Stimulated activated CD4-positive, alpha-beta T cell treated with anti-CD3 and anti-CD28 coated beads, Interleukin-4, amount 100 ng/mL, for 4 hours (primary cell): ENCODE data around the gene QRFP.

Experiments
- DNase-seq, 2 experiments: peaks; one replicate each; pipeline ENCODE4 v3.0.0-alpha.2; 2020

The QRFP gene

GRCh38 chr9:130888146-130888885, 8.3 kb downstream of the QRFP start:
- DNase-seq: no peak

- no peak for DNase-seq
Observed at GRCh38 chr9:130887494-130888144, 9.0 kb downstream of the QRFP start.

GRCh38 chr9:130886981-130887380, 9.6 kb downstream of the QRFP start:
- no peak for DNase-seq

- DNase-seq: no peak
Observed at GRCh38 chr9:130885484-130886375, 10.9 kb downstream of the QRFP start.

- no peak for DNase-seq
Observed at GRCh38 chr9:130884542-130885483, 11.8 kb downstream of the QRFP start.

- DNase-seq: no peak
Observed at GRCh38 chr9:130884111-130884531, 12.5 kb downstream of the QRFP start.

- no peak for DNase-seq
Observed at GRCh38 chr9:130883479-130883878, 13.1 kb downstream of the QRFP start.

- no peak for DNase-seq
Observed at GRCh38 chr9:130882696-130883225, 13.9 kb downstream of the QRFP start.

- DNase-seq: no peak
Observed at GRCh38 chr9:130881516-130881915, 15.1 kb downstream of the QRFP start.

GRCh38 chr9:130880599-130881220, 15.9 kb downstream of the QRFP start:
- DNase-seq: no peak

- no peak for DNase-seq
Observed at GRCh38 chr9:130879863-130880411, 16.7 kb downstream of the QRFP start.

- DNase-seq: no peak
Observed at GRCh38 chr9:130878295-130878694, 18.3 kb downstream of the QRFP start.

GRCh38 chr9:130877300-130877699, 19.3 kb downstream of the QRFP start:
- DNase-seq: no peak

GRCh38 chr9:130874783-130875182, 21.8 kb downstream of the QRFP start:
- no peak for DNase-seq

- no peak for DNase-seq
Observed at GRCh38 chr9:130873966-130874365, 22.6 kb downstream of the QRFP start.

GRCh38 chr9:130872912-130873503, 23.6 kb downstream of the QRFP start:
- DNase-seq: no peak

GRCh38 chr9:130872508-130872907, 24.1 kb downstream of the QRFP start:
- no peak for DNase-seq

- DNase-seq: no peak
Observed at GRCh38 chr9:130872093-130872492, 24.5 kb downstream of the QRFP start.

- DNase-seq: no peak
Observed at GRCh38 chr9:130871395-130872062, 25.1 kb downstream of the QRFP start.
